ENCODE measurements around the gene ITSN2.
"Not testable (repeated sequence)": the region's sequence is repeated elsewhere in the genome, so short reads cannot be mapped to it uniquely, and the experiment has no call there.

Gene ITSN2

DNA sequence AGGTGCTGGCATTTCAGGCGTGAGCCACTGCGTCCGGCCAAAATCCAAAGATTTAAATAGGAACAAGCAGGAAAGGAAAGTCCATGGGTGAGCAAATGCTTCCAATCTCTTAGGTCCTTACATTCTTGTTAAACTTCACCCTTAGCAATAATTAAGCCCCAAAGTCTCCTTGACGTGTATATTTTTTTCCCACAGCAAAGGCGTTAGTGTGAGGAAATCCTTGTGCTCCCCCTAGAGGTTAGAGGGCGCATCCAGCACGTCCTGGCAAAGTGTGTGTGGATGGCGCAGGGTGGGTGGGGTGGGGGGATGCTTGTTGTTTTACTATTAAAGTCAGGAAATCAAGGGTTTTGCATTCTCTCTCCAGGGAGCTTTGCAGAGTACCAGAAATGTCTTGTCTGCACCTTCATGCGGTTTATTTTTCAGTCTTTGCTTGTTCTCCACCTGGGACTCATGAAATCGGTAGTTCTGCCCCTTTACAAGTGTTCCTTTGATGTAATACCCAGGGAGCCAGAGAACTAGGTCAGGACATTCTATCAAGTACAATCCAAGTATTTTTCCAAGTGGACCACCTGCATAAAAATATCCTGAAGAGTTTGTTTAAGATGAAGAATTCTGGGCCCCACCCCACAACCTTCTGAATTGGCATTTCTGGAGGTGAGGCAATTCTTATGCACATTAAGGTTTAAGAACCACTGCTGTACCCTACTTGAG, 22.2 kb upstream of the ITSN2 start:
- H3K9ac ChIP-seq (ENCODE audit: low read depth, low read length) = no peak overlapping the region
- H3K4me1 ChIP-seq (ENCODE audit: insufficient read depth, low read length) = no peaks in the 10 kb centered on the region
- no peaks in the 10 kb centered on the region for H3K36me3 ChIP-seq (ENCODE audit: insufficient read depth, low read length)
- H3K9me3 ChIP-seq (ENCODE audit: control insufficient read depth, insufficient read depth, low read length) = no peaks in the 10 kb centered on the region

DNA sequence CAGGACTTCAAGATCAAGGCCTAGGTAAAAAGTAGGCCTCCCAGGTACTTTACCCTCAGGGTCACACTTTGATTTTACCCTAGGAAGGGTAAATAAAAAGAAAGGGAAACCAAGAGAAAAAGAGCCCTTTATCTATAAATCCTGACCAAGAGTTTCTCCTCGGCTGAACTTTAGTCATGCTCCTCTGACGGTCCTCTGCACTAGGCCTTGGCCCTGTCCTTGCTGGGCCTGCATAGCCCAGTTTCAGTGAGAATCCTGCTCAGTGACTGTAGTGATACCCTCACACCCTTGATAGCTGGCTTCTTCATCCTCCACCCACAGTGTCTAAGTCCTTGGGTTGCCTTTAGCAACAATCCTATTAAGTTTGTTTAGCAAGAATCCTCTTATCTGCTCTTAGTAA, 20.5 kb upstream of the ITSN2 start:
- H3K4me1 ChIP-seq (ENCODE audit: insufficient read depth, low read length) = no peaks in the 10 kb centered on the region
- no peaks in the 10 kb centered on the region for H3K9me3 ChIP-seq (ENCODE audit: control insufficient read depth, insufficient read depth, low read length)
- no peaks in the 10 kb centered on the region for H3K36me3 ChIP-seq (ENCODE audit: insufficient read depth, low read length)
- no peak overlapping the region for H3K9ac ChIP-seq (ENCODE audit: low read depth, low read length)

DNA sequence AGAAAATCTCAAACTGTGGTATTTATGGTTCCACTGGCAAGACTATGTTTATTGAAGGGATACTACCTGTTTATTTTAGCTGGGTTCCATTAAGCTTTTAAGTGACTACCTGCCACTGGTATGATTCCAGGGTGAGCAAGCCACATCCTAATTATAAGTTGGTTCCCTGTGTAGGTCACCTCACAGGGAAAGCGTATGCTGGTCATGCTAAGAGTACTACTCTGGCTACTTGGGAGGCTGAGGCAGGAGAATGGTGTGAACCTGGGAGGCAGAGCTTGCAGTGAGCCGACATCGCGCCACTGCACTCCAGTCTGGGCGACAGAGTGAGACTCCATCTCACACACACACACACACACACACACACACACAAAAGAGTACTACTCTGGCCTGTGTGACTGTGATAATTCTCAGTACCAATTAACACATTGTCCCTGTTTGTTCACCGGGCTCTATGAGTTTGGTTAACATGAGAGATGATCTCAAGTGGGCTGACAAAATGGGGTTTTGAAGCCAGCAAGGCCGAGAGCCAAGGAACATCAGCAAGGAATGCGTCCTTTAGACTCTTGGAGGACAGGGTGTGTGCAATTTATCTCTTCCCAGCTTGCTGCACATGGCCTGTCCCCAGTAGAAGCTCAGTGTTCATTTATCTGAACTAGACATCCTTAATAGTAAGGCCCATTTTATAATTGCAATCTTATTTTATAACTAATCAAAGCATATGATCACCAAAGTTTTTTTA, 15.2 kb upstream of the ITSN2 start:
- Histone ChIP-seq H3K4me1 (ENCODE audit: insufficient read depth, low read length) (no peaks in the 10 kb centered on the region), H3K9me3 (ENCODE audit: control insufficient read depth, insufficient read depth, low read length) (no peaks in the 10 kb centered on the region), H3K36me3 (ENCODE audit: insufficient read depth, low read length) (no peaks in the 10 kb centered on the region), H3K9ac (ENCODE audit: low read depth, low read length) (no peak overlapping the region)

DNA sequence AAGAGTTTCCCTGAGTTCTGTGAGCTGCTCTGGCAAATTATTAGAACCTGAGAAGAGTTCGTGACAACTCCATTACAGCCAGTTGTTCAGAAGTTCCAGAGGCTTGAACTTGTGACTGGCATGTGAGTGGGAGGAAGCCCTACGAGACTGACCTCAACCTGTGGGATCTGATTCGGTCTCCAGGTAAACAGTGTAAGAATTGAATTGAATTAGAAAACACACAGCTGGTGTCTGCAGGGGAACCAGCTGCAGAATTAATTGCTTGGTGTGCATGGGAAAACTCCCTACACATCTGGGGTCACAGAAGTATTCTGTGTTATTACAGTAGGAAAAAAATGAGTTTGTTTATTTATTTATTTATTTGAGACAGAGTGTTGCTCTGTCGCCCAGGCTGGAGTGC, 14.0 kb upstream of the ITSN2 start:
- no peaks in the 10 kb centered on the region for H3K4me1 ChIP-seq (ENCODE audit: insufficient read depth, low read length)
- H3K36me3 ChIP-seq (ENCODE audit: insufficient read depth, low read length) = no peaks in the 10 kb centered on the region
- no peaks in the 10 kb centered on the region for H3K9me3 ChIP-seq (ENCODE audit: control insufficient read depth, insufficient read depth, low read length)
- no peak overlapping the region for H3K9ac ChIP-seq (ENCODE audit: low read depth, low read length)

DNA sequence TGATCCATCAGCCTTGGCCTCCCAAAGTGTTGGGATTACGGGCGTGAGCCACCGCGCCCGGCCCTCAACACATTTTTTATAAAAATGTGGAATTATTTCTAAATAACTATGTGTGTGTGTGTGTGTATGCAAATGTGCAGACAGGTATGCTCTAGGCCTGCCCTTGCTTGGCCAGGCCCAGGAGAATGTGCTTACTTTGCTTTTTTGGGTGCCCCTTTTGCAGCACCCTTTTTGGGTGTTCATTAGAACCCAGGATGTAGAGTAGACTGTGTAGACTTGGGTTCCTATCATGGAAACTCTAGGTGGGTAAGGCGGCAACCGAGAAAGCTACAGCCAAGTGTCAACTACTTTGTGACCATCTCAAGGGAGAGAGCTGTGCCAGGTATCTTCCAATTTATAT, 11.7 kb upstream of the ITSN2 start:
- H3K9ac ChIP-seq (ENCODE audit: low read depth, low read length) = no peak overlapping the region
- no peaks in the 10 kb centered on the region for H3K36me3 ChIP-seq (ENCODE audit: insufficient read depth, low read length)
- no peaks in the 10 kb centered on the region for H3K4me1 ChIP-seq (ENCODE audit: insufficient read depth, low read length)
- no peaks in the 10 kb centered on the region for H3K9me3 ChIP-seq (ENCODE audit: control insufficient read depth, insufficient read depth, low read length)

DNA sequence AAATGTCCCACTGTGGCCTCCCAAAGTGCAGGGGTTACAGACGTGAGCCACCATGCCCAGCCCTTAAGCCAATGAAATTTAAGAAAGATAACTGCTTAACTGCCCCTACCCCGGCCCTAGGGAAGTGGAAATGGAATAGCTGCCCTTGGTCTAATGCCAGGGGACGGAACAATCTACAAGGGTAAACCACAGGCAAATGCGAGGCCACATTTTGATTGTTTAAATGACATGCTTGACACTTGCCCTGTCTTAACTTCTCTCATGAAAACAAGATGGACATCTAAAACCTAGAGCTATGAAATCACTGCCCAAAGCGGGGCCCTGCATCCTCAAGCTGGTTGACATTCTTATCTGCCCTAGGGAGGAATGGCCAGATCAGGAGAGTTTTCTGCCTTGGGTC, 5.5 kb upstream of the ITSN2 start:
- H3K36me3 ChIP-seq (ENCODE audit: insufficient read depth, low read length) = no peaks in the 10 kb centered on the region
- H3K4me1 ChIP-seq (ENCODE audit: insufficient read depth, low read length) = no peaks in the 10 kb centered on the region
- no peaks in the 10 kb centered on the region for H3K9me3 ChIP-seq (ENCODE audit: control insufficient read depth, insufficient read depth, low read length)
- H3K9ac ChIP-seq (ENCODE audit: low read depth, low read length) = no peak overlapping the region

DNA sequence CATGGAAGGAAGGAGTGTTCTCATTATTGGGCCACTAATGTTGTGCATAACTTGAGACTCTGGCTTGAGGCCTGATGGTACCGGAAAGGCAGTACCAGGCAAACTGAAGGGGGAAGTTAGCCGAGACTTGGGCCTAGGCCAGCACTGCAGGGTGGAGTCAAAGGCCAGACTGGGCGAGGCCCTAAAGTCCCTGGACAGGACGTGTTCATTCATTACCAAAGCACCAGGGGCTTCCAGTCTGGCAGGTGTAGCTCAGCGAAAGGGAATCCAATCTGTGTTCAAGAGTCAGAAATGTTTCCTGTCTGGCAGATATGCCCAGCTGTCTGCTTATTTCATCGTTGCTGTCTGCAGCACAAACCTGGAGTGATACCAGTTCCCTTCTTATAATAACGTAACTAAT, 4.7 kb upstream of the ITSN2 start:
- H3K9me3 ChIP-seq (ENCODE audit: control insufficient read depth, insufficient read depth, low read length) = no peaks in the 10 kb centered on the region
- H3K4me1 ChIP-seq (ENCODE audit: insufficient read depth, low read length) = no peaks in the 10 kb centered on the region
- no peaks in the 10 kb centered on the region for H3K36me3 ChIP-seq (ENCODE audit: insufficient read depth, low read length)
- no peak overlapping the region for H3K9ac ChIP-seq (ENCODE audit: low read depth, low read length)

DNA sequence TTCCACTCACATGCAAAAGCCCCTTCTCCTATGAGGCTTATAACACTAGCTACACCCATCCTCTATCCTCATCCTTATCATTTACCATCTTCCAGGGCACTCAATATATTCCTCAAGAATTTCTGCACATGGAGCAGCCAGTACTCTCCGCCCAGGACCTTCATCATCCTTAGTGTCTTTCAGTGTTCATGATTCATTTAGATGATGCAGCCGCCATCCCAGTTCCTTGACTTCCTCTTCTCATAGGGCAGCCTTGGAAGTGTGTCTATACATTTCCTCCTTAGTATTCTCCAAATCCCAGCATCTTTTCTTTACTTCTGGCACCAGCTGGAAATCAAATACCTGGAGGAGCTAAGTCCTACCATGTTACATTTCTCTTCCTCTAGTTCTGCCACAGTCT, 3.0 kb upstream of the ITSN2 start:
- Histone ChIP-seq H3K9me3 (ENCODE audit: control insufficient read depth, insufficient read depth, low read length) (no peaks in the 10 kb centered on the region), H3K36me3 (ENCODE audit: insufficient read depth, low read length) (no peaks in the 10 kb centered on the region), H3K4me1 (ENCODE audit: insufficient read depth, low read length) (no peaks in the 10 kb centered on the region), H3K9ac (ENCODE audit: low read depth, low read length) (no peak overlapping the region)

DNA sequence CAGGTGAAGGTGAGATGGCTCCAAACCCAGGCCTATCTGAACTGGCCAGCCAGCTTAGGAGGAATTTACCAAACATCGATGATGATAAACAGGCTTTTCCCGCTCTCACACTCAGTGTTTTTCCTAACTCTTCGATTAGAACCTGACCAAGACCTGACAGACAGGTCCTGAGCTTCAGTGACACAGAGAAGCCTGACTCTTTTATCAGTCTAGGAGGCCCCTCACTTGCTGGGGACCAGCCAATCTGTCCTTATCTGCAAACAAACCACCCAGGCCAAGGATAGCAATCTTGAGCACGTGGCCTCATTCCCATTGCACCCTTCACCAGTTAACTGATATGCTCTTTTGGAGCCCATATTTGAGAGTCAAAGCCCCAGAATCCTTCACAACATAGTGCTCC, 1.9 kb upstream of the ITSN2 start:
- Histone ChIP-seq H3K9me3 (ENCODE audit: control insufficient read depth, insufficient read depth, low read length) (no peaks in the 10 kb centered on the region), H3K9ac (ENCODE audit: low read depth, low read length) (no peak overlapping the region), H3K36me3 (ENCODE audit: insufficient read depth, low read length) (no peaks in the 10 kb centered on the region), H3K4me1 (ENCODE audit: insufficient read depth, low read length) (no peaks in the 10 kb centered on the region)

DNA sequence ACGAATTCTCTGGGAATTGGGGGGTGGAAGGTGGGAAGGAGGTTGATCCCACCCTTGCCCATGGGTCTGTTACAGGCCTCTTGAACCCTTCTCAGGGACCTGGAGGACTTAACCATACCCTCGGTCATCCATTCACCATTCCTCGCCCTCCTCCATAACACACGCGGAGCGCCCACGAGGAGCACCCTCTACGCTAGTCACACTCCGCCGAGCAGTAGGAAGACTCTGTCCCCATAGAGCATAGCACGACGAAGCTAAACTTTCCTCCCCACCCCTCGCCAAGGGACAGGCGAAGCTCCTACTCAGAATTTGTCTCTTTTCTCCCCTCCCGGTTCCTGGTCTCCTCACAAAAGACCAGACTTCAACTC, 611 bp upstream of the ITSN2 start:
- Histone ChIP-seq H3K9ac (ENCODE audit: low read depth, low read length) (peak overlapping the region; percentile 88), H3K36me3 (ENCODE audit: insufficient read depth, low read length) (no peaks in the 10 kb centered on the region), H3K4me1 (ENCODE audit: insufficient read depth, low read length) (no peaks in the 10 kb centered on the region), H3K9me3 (ENCODE audit: control insufficient read depth, insufficient read depth, low read length) (no peaks in the 10 kb centered on the region)

DNA sequence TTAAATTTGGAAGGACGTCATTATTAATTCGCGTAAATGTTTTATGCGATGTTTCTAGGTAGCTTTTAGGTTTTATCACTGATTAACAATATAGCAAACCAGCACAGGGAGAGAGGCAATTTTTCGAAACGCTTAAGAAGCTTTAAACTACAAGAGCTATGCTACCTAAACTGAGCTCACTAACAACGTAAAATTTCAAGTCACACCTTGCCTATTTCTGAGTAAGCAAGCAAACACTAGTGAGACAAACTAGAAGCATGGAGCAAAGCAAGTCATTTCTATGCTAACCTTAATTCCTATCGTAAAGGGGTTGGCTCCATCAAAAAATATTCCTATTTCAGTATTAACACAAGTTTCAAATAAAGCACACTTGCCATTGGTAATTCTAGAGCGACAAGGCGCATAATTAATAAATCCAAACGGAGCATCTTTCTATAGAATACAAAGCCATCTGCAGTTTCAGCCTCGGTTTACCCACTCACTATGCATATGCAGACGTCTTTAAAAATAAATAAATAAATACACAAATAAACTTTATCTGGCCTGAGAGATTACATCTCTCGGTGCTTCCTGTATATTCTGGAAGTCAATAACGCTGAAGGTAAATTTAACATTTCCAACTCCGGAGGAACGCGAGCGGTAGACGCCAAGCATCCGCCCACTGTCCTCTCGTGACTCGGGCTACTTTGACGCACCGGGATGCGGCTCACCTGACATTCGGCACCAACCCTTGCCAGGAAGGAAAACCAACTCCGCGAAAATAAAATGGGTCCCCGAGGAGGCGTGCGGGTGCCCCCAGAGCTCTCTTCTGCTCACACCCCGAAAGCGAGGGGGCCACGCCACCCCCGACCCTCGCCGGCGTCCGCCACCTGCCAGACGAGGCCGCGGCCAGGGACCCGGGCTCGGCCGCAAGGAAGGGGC, 947 bp downstream of the ITSN2 start:
- peak overlapping the region; percentile 88 for H3K9ac ChIP-seq (ENCODE audit: low read depth, low read length)
- H3K36me3 ChIP-seq (ENCODE audit: insufficient read depth, low read length) = no peaks in the 10 kb centered on the region
- H3K9me3 ChIP-seq (ENCODE audit: control insufficient read depth, insufficient read depth, low read length) = no peaks in the 10 kb centered on the region
- no peaks in the 10 kb centered on the region for H3K4me1 ChIP-seq (ENCODE audit: insufficient read depth, low read length)

DNA sequence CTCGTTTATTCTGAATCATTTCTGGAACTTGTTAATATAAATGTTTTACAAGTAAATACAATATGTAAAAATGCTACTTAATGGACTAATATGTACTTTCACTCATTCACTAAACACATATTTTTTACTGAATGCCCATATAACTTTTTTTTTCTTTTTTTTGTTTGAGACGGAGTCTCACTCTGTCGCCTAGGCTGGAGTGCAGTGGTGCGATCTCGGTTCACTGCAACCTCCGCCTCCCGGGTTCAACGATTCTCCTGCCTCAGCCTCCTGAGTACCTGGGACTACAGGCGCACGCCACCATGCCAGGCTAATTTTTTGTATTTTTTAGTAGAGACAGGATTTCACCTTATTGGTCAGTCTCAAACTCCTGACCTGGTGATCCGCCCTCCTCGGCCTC, 2.6 kb downstream of the ITSN2 start:
- not testable (repeated sequence) for H3K4me1 ChIP-seq (ENCODE audit: insufficient read depth, low read length); H3K9ac ChIP-seq (ENCODE audit: low read depth, low read length); H3K36me3 ChIP-seq (ENCODE audit: insufficient read depth, low read length); H3K9me3 ChIP-seq (ENCODE audit: control insufficient read depth, insufficient read depth, low read length)

DNA sequence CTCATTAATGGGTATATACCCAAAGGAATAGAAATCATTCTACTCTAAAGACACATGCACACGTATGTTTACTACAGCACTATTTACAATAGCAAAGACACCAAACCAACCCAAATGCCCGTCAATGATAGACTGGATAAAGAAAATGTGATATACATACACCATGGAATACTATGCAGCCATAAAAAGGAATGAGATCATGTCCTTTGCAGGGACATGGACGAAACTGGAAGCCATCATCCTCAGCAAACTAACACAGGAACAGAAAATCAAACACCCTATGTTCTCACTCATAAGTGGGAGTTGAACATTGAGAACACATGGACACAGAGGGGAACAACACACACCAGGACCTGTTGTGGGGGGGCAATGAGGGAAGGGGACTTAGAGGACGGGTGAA, 3.2 kb downstream of the ITSN2 start:
- not testable (repeated sequence) for H3K9me3 ChIP-seq (ENCODE audit: control insufficient read depth, insufficient read depth, low read length); H3K36me3 ChIP-seq (ENCODE audit: insufficient read depth, low read length); H3K9ac ChIP-seq (ENCODE audit: low read depth, low read length); H3K4me1 ChIP-seq (ENCODE audit: insufficient read depth, low read length)

DNA sequence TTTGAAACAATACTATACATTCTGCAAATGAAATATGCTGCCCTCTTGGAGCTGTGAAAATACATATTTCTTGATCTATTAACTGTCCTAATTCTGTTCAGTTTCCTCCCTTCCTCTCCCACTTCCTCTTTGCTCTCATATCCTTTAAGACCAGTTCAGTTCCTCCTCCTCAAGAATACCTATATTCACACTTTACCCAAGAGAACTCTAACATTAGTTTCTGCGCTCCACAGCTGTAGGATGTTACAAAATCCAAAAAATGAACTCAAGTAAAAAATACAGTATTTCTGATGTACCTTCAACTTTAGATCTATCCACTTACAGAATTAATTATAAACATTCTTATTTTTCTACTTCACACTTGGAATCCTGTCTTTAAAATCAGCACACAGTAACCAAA, 5.4 kb downstream of the ITSN2 start:
- Histone ChIP-seq H3K9ac (ENCODE audit: low read depth, low read length) (no peak overlapping the region), H3K4me1 (ENCODE audit: insufficient read depth, low read length) (no peaks in the 10 kb centered on the region), H3K36me3 (ENCODE audit: insufficient read depth, low read length) (no peaks in the 10 kb centered on the region), H3K9me3 (ENCODE audit: control insufficient read depth, insufficient read depth, low read length) (no peaks in the 10 kb centered on the region)

DNA sequence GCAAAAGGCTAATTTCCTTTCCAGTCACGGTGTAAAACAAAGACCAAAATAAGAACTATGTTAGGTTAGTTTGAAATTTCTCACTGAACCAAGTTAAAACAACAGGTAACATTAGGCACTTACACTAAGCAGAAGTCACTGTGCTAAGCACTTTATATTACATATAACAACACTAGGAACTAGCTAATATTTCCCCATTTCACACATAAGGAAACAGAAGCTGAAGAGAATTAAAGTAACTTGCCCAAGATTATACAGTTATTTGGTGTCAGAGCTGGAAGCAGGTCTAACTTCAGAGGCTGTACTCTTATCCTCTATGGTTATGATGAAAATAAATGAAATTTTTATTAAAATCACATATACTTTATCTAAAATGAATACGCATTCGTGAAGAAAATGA, 5.9 kb downstream of the ITSN2 start:
- H3K9ac ChIP-seq (ENCODE audit: low read depth, low read length) = no peak overlapping the region
- no peaks in the 10 kb centered on the region for H3K36me3 ChIP-seq (ENCODE audit: insufficient read depth, low read length)
- H3K9me3 ChIP-seq (ENCODE audit: control insufficient read depth, insufficient read depth, low read length) = no peaks in the 10 kb centered on the region
- H3K4me1 ChIP-seq (ENCODE audit: insufficient read depth, low read length) = no peaks in the 10 kb centered on the region
